AG10803 (cell line): ENCODE data around the gene PDE1C.

ENCODE experiments used
- DNase-seq: peaks from one replicate; pipeline ENCODE4 v3.0.0; 2010; ENCODE audit warnings: low read depth
- H3K4me3 ChIP-seq: 2 replicates; pipeline ENCODE4 v1.5.1; 2011; ENCODE audit warnings: mild to moderate bottlenecking, low read length, control low read depth
- CTCF ChIP-seq: conservative IDR thresholded peaks from 2 replicates; pipeline ENCODE4 v1.5.1; 2011; ENCODE audit warnings: mild to moderate bottlenecking, low read length, control low read depth, inconsistent platforms

The PDE1C gene

DNA sequence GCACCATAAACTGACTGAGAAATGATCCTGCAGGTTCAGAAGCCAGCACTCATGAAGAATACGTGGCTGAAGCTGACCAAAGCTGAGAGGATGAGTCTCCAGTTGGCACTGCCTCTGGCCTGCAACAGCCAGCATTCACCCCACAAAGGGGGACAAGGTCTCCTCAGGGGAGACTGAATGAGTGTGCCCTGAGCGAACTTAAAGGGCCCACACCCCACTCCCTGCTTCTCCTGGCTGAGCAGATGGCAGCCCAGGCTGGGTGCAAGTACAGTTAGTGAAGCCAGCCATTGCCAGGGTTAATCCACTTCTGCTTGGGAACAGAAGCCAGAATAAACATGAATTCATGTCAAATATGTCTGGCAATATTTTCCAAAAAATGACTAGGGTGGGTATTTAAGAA lies 285.1 kb downstream of the PDE1C start:
- no peak for TF ChIP-seq CTCF
- no peak for DNase-seq
- H3K4me3 ChIP-seq, result no peak overlapping the region

- no peak for TF ChIP-seq CTCF
- no peak overlapping the region for H3K4me3 ChIP-seq
- DNase-seq, result no peak
Measured at GRCh38 chr7:31783221-31783620, 287.0 kb downstream of the PDE1C start.

DNA sequence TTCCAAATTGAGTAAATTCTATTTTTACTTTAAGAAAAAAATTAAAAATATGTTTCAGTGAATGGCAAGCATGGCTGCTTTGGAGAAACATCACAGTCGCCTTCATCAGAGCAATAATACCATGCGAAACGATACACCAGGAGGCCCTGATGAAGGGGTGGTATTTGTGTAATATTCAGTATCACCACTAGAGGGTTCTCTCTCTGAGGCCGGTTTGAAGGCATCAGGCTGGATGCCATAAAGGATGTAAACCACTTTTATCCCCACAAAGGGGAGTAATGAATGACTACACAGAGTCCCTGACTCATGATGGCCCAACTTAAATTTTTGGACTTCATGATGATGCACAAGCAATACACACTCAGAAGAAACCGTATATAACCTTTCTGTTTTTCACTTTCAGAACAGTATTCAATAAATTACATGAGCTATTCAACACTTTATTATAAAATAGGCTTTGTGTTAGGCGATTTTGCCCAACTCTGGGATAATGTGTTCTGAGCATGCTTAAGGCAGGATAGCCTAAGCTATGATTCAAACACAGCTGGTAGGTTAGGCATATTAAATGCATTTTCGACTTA lies 287.7 kb downstream of the PDE1C start:
- H3K4me3 ChIP-seq, result no peak overlapping the region
- DNase-seq, result peak; percentile 68
- peak; percentile 77 for TF ChIP-seq CTCF

GRCh38 chr7:31778296-31778695 lies 291.9 kb downstream of the PDE1C start:
- DNase-seq, result no peak
- H3K4me3 ChIP-seq, result no peak overlapping the region
- TF ChIP-seq CTCF, result no peak

GRCh38 chr7:31776616-31777015 lies 293.6 kb downstream of the PDE1C start:
- TF ChIP-seq CTCF, result peak; percentile 6; the same call in 1 of the 2 replicates
- DNase-seq, result peak; percentile 82
- no peak overlapping the region for H3K4me3 ChIP-seq

- no peak overlapping the region for H3K4me3 ChIP-seq
- no peak for TF ChIP-seq CTCF
- DNase-seq, result no peak
Measured at GRCh38 chr7:31775556-31775955, 294.7 kb downstream of the PDE1C start.

GRCh38 chr7:31772211-31772610 lies 298.0 kb downstream of the PDE1C start:
- DNase-seq, result no peak
- TF ChIP-seq CTCF, result no peak
- H3K4me3 ChIP-seq, result no peak overlapping the region
